ENCODE measurements around the gene FRMPD3.

FRMPD3 gene

DNA sequence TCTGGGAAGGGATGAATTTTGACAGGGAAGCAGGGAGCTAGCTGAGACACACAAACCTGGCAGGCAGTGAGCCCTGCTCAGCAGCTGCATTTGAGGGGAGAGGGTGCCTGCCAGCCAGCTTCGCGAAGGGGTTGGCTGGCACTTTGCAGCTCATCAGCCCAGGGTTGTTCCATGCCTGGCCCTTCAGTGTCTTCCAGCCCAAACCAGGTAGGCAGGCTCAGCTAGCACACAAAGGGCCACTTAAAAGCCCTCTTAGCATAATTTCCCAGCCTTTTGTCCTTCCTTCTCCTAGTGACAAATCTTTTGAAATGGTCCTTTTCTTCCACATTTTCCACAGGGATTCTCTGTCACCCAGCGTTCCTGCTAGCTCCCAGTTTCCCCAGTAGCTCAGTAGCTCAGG, 4.3 kb upstream of the FRMPD3 start:
- TF ChIP-seq CTCF (IDR thresholded peaks at IDR 0.05; ENCODE audit: low read depth, low read length) = no peak
- DNase-seq (ENCODE audit: extremely low read depth, low read depth) = no peak

- TF ChIP-seq CTCF (IDR thresholded peaks at IDR 0.05; ENCODE audit: low read depth, low read length) = no peak
- no peak for DNase-seq (ENCODE audit: extremely low read depth, low read depth)
Observed at GRCh38 chrX:107445631-107446030, 3.8 kb upstream of the FRMPD3 start.

- DNase-seq (ENCODE audit: extremely low read depth, low read depth) = no peak
- no peak for TF ChIP-seq CTCF (IDR thresholded peaks at IDR 0.05; ENCODE audit: low read depth, low read length)
Observed at GRCh38 chrX:107447642-107448041, 1.8 kb upstream of the FRMPD3 start.

GRCh38 chrX:107448625-107448997, 841 bp upstream of the FRMPD3 start:
- DNase-seq (ENCODE audit: extremely low read depth, low read depth) = no peak
- TF ChIP-seq CTCF (IDR thresholded peaks at IDR 0.05; ENCODE audit: low read depth, low read length) = no peak

DNA sequence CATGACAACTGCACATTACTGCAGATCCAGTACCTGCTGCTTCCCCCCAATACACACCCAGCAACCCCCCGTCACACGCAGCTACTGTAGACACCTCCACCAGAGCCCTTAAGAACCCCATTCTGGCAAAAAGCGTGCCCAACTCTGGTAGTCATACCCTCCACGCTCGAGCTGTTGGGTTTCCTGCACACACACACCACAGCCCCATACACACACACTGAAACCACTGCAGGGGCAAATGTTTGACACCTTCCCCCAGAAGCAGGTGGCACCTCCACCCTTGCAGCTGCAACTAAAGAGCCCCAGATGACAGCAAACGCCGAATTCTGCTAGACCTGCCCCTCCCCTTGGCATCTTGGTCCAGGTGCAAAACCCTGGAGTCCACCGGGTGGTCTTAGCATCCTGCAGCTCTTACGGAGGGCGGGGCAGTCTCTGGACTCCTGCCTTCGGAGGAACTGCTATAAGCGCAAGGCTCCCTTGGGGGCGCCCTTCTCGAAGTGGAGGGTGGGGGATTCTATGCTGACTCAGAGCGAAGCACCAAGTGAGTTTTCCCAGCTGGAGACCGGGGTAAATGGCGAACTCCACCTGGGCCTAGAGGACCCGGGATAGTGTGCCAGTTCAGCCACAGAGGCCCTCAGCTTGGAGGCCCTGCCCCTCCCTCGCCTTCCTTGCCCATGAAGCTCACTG, 1.5 kb downstream of the FRMPD3 start:
- DNase-seq (ENCODE audit: extremely low read depth, low read depth) = no peak
- TF ChIP-seq CTCF (IDR thresholded peaks at IDR 0.05; ENCODE audit: low read depth, low read length) = no peak

DNA sequence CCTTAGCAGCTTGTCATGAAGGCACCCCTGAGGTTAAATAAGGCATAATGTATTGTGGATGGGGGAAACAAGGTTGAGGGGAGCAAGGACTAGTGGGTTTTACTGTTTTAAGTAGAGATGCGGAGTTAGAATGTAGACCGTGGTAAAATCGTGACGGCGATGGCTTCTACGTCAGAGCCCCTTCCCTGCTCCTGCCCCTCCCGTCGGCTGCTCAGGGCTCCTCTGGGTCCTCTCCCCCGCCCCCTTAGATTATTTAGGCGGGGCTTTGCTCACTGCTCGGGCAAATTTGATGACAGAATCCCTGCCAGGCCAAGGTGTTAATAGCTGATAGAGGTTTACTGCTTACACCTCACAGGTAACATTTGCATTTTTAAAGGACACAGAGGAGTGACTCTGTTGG, 2.3 kb downstream of the FRMPD3 start:
- DNase-seq (ENCODE audit: extremely low read depth, low read depth) = no peak
- no peak for TF ChIP-seq CTCF (IDR thresholded peaks at IDR 0.05; ENCODE audit: low read depth, low read length)

- TF ChIP-seq CTCF (IDR thresholded peaks at IDR 0.05; ENCODE audit: low read depth, low read length) = no peak
- no peak for DNase-seq (ENCODE audit: extremely low read depth, low read depth)
Observed at GRCh38 chrX:107452581-107452980, 3.1 kb downstream of the FRMPD3 start.

All from AG09319 (cell line).